ENCODE results near the gene MRPS25. TPM values are rescaled to one million over a fixed set of nuclear protein-coding genes. Genes with fewer than 3 reads are reported as not detected.

MRPS25 gene
- total and polyA plus RNA-seq, 9 of the 15 experiments (the other 6 are each of a cell fraction or from before 2014, with no cell fraction given) = 34.3 to 129 (median 78.2) TPM

DNA sequence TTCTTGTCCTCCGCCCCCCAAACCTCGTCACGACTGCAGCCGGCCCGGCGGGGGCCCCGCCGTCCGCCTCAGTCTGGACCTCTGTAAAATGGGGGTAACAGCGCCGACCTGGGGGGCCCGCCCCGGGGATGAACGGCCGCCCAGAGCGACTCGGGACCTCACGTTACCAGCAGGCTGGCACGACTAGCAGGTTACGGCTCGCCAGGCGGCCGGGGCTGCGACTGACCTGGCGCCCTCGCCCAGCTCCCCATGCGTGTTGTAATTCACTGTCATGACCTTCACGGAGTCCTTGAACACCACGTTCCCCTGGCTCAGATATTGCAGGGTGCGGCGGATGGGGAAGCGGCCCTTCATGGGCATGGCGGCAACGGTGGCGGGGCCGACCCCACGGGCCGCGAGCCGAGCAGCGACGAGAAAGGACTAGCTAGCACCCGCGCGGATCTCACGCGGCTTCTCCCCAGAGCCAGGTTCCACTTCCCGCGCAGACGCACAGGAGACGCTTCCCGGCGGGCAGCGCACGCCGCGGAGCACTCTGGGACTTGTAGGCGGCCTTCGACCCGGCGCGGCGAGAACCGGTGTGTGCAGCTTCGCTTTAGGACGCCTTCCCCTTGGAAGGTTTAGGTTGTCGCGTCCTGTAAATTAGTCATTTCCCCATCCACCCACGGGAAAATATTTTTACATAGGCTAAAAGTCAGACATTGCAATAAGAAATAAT, at the start of gene MRPS25 (continued):
- TF ChIP-seq, protein P1, sequence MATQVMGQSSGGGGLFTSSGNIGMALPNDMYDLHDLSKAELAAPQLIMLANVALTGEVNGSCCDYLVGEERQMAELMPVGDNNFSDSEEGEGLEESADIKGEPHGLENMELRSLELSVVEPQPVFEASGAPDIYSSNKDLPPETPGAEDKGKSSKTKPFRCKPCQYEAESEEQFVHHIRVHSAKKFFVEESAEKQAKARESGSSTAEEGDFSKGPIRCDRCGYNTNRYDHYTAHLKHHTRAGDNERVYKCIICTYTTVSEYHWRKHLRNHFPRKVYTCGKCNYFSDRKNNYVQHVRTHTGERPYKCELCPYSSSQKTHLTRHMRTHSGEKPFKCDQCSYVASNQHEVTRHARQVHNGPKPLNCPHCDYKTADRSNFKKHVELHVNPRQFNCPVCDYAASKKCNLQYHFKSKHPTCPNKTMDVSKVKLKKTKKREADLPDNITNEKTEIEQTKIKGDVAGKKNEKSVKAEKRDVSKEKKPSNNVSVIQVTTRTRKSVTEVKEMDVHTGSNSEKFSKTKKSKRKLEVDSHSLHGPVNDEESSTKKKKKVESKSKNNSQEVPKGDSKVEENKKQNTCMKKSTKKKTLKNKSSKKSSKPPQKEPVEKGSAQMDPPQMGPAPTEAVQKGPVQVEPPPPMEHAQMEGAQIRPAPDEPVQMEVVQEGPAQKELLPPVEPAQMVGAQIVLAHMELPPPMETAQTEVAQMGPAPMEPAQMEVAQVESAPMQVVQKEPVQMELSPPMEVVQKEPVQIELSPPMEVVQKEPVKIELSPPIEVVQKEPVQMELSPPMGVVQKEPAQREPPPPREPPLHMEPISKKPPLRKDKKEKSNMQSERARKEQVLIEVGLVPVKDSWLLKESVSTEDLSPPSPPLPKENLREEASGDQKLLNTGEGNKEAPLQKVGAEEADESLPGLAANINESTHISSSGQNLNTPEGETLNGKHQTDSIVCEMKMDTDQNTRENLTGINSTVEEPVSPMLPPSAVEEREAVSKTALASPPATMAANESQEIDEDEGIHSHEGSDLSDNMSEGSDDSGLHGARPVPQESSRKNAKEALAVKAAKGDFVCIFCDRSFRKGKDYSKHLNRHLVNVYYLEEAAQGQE (IDR thresholded peaks at IDR 0.05; ENCODE audit: borderline replicate concordance) = peak; percentile 97
- TF ChIP-seq, protein P1 (CRISPR knock-in tag; IDR thresholded peaks at IDR 0.05; ENCODE audit: low read depth) = peak; percentile 81
- TF ChIP-seq ZNF197 (CRISPR knock-in tag; IDR thresholded peaks at IDR 0.05; ENCODE audit: low read depth) = peak; percentile 69; the same call in 1 of the 2 replicates
- no peak for TF ChIP-seq CBX8 (IDR thresholded peaks at IDR 0.05; ENCODE audit: borderline replicate concordance, extremely low read depth, low read depth, low read length, poor library complexity, severe bottlenecking)
- peak; percentile 86 for TF ChIP-seq POLR2H (tag; IDR thresholded peaks at IDR 0.05; ENCODE audit: low read depth)
- TF ChIP-seq FUS (optimal IDR thresholded peaks at IDR 0.05; ENCODE audit: low read depth, low read length) = peak; percentile 41
- peak; percentile 72 for TF ChIP-seq SP1 (CRISPR knock-in tag; IDR thresholded peaks at IDR 0.05)
- TF ChIP-seq JUN (IDR thresholded peaks at IDR 0.05; ENCODE audit: borderline replicate concordance, low read depth, low read length) = peak; percentile 46; the same call in 1 of the 2 replicates
- TF ChIP-seq JUN (CRISPR knock-in tag; IDR thresholded peaks at IDR 0.05; ENCODE audit: borderline replicate concordance) = 0 out of 2 replicates have a peak, but pooled peaks have one; percentile 60
- TF ChIP-seq, protein P2, sequence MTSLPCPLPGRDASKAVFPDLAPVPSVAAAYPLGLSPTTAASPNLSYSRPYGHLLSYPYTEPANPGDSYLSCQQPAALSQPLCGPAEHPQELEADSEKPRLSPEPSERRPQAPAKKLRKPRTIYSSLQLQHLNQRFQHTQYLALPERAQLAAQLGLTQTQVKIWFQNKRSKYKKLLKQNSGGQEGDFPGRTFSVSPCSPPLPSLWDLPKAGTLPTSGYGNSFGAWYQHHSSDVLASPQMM (CRISPR knock-in tag; IDR thresholded peaks at IDR 0.05) = no peak
- TF ChIP-seq NR3C1 (CRISPR knock-in tag; IDR thresholded peaks at IDR 0.05) = no peak
- no peak for TF ChIP-seq SAFB2 (IDR thresholded peaks at IDR 0.05; ENCODE audit: borderline replicate concordance, low read depth, low read length, severe bottlenecking)
- TF ChIP-seq PRPF4 (IDR thresholded peaks at IDR 0.05; ENCODE audit: insufficient read depth, low read depth, low read length, poor library complexity, severe bottlenecking) = peak; percentile 51
- no peak; the same call in 1 of the 2 replicates for TF ChIP-seq RBM14 (IDR thresholded peaks at IDR 0.05; ENCODE audit: borderline replicate concordance, insufficient read depth, low read depth, low read length)

Measured in K562 (cell line).